HEK293 (cell line): ENCODE results near the gene RTBDN.

Experiments
- CTCF ChIA-PET: fragments of 350-600 bp; formaldehyde crosslinking; extraction: SDS; loops from one replicate; lab custom pipeline; 2021; ENCODE audit warnings: antibody characterized with exemption; lab: Yijun Ruan, JAX
- POLR2A ChIA-PET: fragments of 300-600 bp; formaldehyde crosslinking; extraction: SDS; loops from one replicate; lab custom pipeline; 2020; ENCODE audit warnings: antibody characterized with exemption, inconsistent platforms; lab: Yijun Ruan, JAX
- H3K27ac ChIP-seq: fragments of 200-500 bp; sonication (Bioruptor generic); 2 replicates; pipeline ENCODE4 v1.5.1; 2014; ENCODE audit warnings: low read depth, low read length, control low read depth, inconsistent platforms; ENCODE audit errors: extremely low read depth
- H3K36me3 ChIP-seq, 2 experiments: fragments of 200-500 bp in 1 of 2; sonication (Bioruptor generic) in 1 of 2; 1 replicate in 1 of 2; 2 replicates in 1 of 2; pipeline ENCODE4 v1.5.1; 2014 to 2017; ENCODE audit warnings: inconsistent platforms in 2 of 2, low read length in 2 of 2; ENCODE audit not compliant: control insufficient read depth in 2 of 2, insufficient read depth in 1 of 2
- H3K4me1 ChIP-seq: fragments of 200-500 bp; sonication (Bioruptor generic); 2 replicates; pipeline ENCODE4 v1.5.1; 2014; ENCODE audit warnings: mild to moderate bottlenecking, low read length, inconsistent platforms; ENCODE audit not compliant: control insufficient read depth, insufficient read depth
- H3K4me3 ChIP-seq: 2 replicates; pipeline ENCODE4 v1.5.1; 2011; ENCODE audit warnings: low read depth, mild to moderate bottlenecking, control low read depth, low read length, moderate library complexity
- H3K9me3 ChIP-seq: fragments of 200-500 bp; sonication (Bioruptor generic); 2 replicates; pipeline ENCODE4 v1.5.1; 2014; ENCODE audit warnings: low read depth, low read length, inconsistent platforms; ENCODE audit not compliant: control insufficient read depth, insufficient read depth
- ATF2 ChIP-seq: fragments of 450-650 bp; formaldehyde crosslinking; IDR thresholded peaks from 2 replicates; pipeline ENCODE4 v1.5.1; 2016; ENCODE audit warnings: missing biosample characterization, missing genetic modification characterization, low read depth
- CTCF ChIP-seq: fragments of 450-650 bp; formaldehyde crosslinking; IDR thresholded peaks from 2 replicates; pipeline ENCODE4 v1.5.1; 2016; ENCODE audit warnings: missing biosample characterization, missing genetic modification characterization
- FEZF1 ChIP-seq: fragments of 450-650 bp; formaldehyde crosslinking; IDR thresholded peaks from 2 replicates; pipeline ENCODE4 v1.5.1; 2016; ENCODE audit warnings: missing biosample characterization, missing genetic modification characterization
- HOXD13 ChIP-seq: sonication (generic); formaldehyde crosslinking; IDR thresholded peaks from 2 replicates; pipeline ENCODE4 v1.8.0; 2022; ENCODE audit warnings: missing genetic modification reagents, borderline replicate concordance
- KLF8 ChIP-seq: fragments of 450-650 bp; formaldehyde crosslinking; IDR thresholded peaks from 2 replicates; pipeline ENCODE4 v1.5.1; 2016; ENCODE audit warnings: missing biosample characterization, missing genetic modification characterization
- MZF1 ChIP-seq: fragments of 450-650 bp; formaldehyde crosslinking; IDR thresholded peaks from 2 replicates; pipeline ENCODE4 v1.5.1; 2017; ENCODE audit warnings: missing biosample characterization, missing genetic modification characterization, borderline replicate concordance
- SCRT1 ChIP-seq: fragments of 450-650 bp; formaldehyde crosslinking; IDR thresholded peaks from 2 replicates; pipeline ENCODE4 v1.5.1; 2016; ENCODE audit warnings: missing biosample characterization, missing genetic modification characterization, borderline replicate concordance
- SP3 ChIP-seq: fragments of 450-650 bp; formaldehyde crosslinking; IDR thresholded peaks from 2 replicates; pipeline ENCODE4 v1.5.1; 2016; ENCODE audit warnings: missing biosample characterization, missing genetic modification characterization
- ZFHX2 ChIP-seq: fragments of 450-650 bp; formaldehyde crosslinking; conservative IDR thresholded peaks from 2 replicates; pipeline ENCODE4 v1.5.1; 2016; ENCODE audit warnings: missing biosample characterization, missing genetic modification characterization
- ZNF10 ChIP-seq: fragments of 450-650 bp; formaldehyde crosslinking; IDR thresholded peaks from 2 replicates; pipeline ENCODE4 v1.5.1; 2017; ENCODE audit warnings: missing biosample characterization, missing genetic modification characterization
- ZNF121 ChIP-seq: fragments of 450-650 bp; formaldehyde crosslinking; IDR thresholded peaks from 2 replicates; pipeline ENCODE4 v1.5.1; 2016; ENCODE audit warnings: missing biosample characterization, missing genetic modification characterization
- ZNF133 ChIP-seq: fragments of 450-650 bp; formaldehyde crosslinking; IDR thresholded peaks from 2 replicates; pipeline ENCODE4 v1.5.1; 2016; ENCODE audit warnings: missing biosample characterization, missing genetic modification characterization
- ZNF155 ChIP-seq: fragments of 450-650 bp; formaldehyde crosslinking; IDR thresholded peaks from 2 replicates; pipeline ENCODE4 v1.5.1; 2016; ENCODE audit warnings: missing biosample characterization, missing genetic modification characterization
- ZNF169 ChIP-seq: fragments of 450-650 bp; formaldehyde crosslinking; IDR thresholded peaks from 2 replicates; pipeline ENCODE4 v1.5.1; 2016; ENCODE audit warnings: missing biosample characterization, missing genetic modification characterization
- ZNF280D ChIP-seq: fragments of 450-650 bp; formaldehyde crosslinking; IDR thresholded peaks from 2 replicates; pipeline ENCODE4 v1.5.1; 2016; ENCODE audit warnings: missing biosample characterization, missing genetic modification characterization
- ZNF398 ChIP-seq: fragments of 450-650 bp; formaldehyde crosslinking; IDR thresholded peaks from 2 replicates; pipeline ENCODE4 v1.5.1; 2017; ENCODE audit warnings: missing biosample characterization, missing genetic modification characterization
- ZNF510 ChIP-seq: fragments of 450-650 bp; formaldehyde crosslinking; IDR thresholded peaks from 2 replicates; pipeline ENCODE4 v1.5.1; 2018; ENCODE audit warnings: mild to moderate bottlenecking, missing genetic modification characterization, missing biosample characterization; ENCODE audit not compliant: insufficient replicate concordance
- ZNF518A ChIP-seq: fragments of 450-650 bp; formaldehyde crosslinking; conservative IDR thresholded peaks from 2 replicates; pipeline ENCODE4 v1.5.1; 2016; ENCODE audit warnings: low read depth, missing biosample characterization, missing genetic modification characterization
- ZNF555 ChIP-seq: fragments of 450-650 bp; formaldehyde crosslinking; conservative IDR thresholded peaks from 2 replicates; pipeline ENCODE4 v1.5.1; 2017; ENCODE audit warnings: missing biosample characterization, mild to moderate bottlenecking, missing genetic modification characterization, inconsistent platforms
- ZNF837 ChIP-seq: fragments of 450-650 bp; formaldehyde crosslinking; IDR thresholded peaks from 2 replicates; pipeline ENCODE4 v1.5.1; 2016; ENCODE audit warnings: missing biosample characterization, missing genetic modification characterization
- ZSCAN18 ChIP-seq: fragments of 450-650 bp; formaldehyde crosslinking; IDR thresholded peaks from 2 replicates; pipeline ENCODE4 v1.5.1; 2016; ENCODE audit warnings: missing biosample characterization, missing genetic modification characterization

Gene RTBDN

GRCh38 chr19:12802267-12803106 is 31.9 kb downstream of the RTBDN start:
- POLR2A ChIA-PET, result interaction anchor here (0.6 to 2.8 kb wide), 3 partner anchors 11 to 961 kb away, joined by 3 to 18 read pairs (median 5); partner anchors contain the start of gene JUNB
- CTCF ChIA-PET, result interaction anchor here (0.6 to 16.5 kb wide), 5 partner anchors 25 to 844 kb away, joined by 3 to 386 read pairs (median 3); no protein-coding TSS in a partner anchor
- Histone ChIP-seq H3K4me3 (peak overlapping the region; percentile 86), H3K9me3 (no peaks in the 10 kb centered on the region), H3K36me3 (peaks cover 9 to 29% of the 10 kb centered on the region in 2 experiments; a peak in 2 of 3 replicates), H3K27ac (peak overlapping the region; percentile 76; the same call in 1 of the 2 replicates), H3K4me1 (no peaks in the 10 kb centered on the region; the same call in 1 of the 2 replicates)
- no peak for TF ChIP-seq ZNF169 (tag by site-specific recombination)
- TF ChIP-seq FEZF1 (tag by site-specific recombination), result no peak
- TF ChIP-seq ZNF10 (tag by site-specific recombination), result no peak
- no peak for TF ChIP-seq ZNF837 (tag by site-specific recombination)
- no peak for TF ChIP-seq ZNF518A (tag by site-specific recombination)
- TF ChIP-seq ZNF510, result no peak
- TF ChIP-seq ZSCAN18, result no peak
- peak; percentile 93 for TF ChIP-seq ZNF121 (tag by site-specific recombination)
- peak; percentile 76 for TF ChIP-seq MZF1 (tag by site-specific recombination)
- TF ChIP-seq ZNF398 (tag by site-specific recombination), result no peak
- no peak for TF ChIP-seq HOXD13 (CRISPR knock-in tag)
- no peak for TF ChIP-seq ZNF133
- TF ChIP-seq ZNF555 (tag by site-specific recombination), result no peak
- no peak for TF ChIP-seq CTCF (tag by site-specific recombination)
- no peak for TF ChIP-seq SCRT1
- TF ChIP-seq KLF8 (tag by site-specific recombination), result no peak
- no peak for TF ChIP-seq ATF2 (tag by site-specific recombination)
- TF ChIP-seq SP3, result peak; percentile 50; the same call in 1 of the 2 replicates
- TF ChIP-seq ZNF280D (tag by site-specific recombination), result no peak
- TF ChIP-seq ZNF155, result no peak
- peak; percentile 77 for TF ChIP-seq ZFHX2 (tag by site-specific recombination)
